OCI-LY1 (cell line): ENCODE data around the gene MPHOSPH6.

Experiments
- EZH2 ChIP-seq: fragments of 200-600 bp; sonication (generic), shearing (Covaris generic); IDR thresholded peaks from 2 replicates; pipeline ENCODE4 v1.8.0; 2017; ENCODE audit warnings: borderline replicate concordance, mixed run types, mild to moderate bottlenecking, antibody characterized with exemption, low read length, moderate library complexity, mixed read lengths
- TF ChIP-seq, protein P1 (sequence below): fragments of 200-600 bp; sonication (generic), shearing (Covaris generic); IDR thresholded peaks from 2 replicates; pipeline ENCODE4 v1.5.1; 2017; ENCODE audit warnings: mild to moderate bottlenecking, antibody characterized with exemption, low read length, moderate library complexity, mixed read lengths

DNA sequence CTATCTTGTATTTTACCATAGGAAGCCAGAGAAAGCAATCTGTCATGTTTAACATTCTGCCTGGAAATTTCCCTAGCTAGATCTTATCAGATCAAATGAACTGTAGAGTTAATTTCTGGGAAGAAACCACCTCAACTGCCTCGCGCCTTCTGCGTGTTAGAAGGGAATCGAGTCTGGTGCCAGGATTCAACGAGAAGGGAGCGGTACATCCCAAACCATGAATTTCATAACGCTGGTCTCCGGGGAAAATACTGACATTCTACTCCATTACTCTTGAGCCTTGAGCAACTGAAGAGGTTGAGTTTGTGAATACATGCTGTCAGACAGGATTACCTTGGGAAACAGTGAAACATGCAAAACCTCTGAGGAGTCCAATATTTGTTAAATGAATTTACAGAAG, 35.2 kb downstream of the MPHOSPH6 start:
- TF ChIP-seq, protein P1, sequence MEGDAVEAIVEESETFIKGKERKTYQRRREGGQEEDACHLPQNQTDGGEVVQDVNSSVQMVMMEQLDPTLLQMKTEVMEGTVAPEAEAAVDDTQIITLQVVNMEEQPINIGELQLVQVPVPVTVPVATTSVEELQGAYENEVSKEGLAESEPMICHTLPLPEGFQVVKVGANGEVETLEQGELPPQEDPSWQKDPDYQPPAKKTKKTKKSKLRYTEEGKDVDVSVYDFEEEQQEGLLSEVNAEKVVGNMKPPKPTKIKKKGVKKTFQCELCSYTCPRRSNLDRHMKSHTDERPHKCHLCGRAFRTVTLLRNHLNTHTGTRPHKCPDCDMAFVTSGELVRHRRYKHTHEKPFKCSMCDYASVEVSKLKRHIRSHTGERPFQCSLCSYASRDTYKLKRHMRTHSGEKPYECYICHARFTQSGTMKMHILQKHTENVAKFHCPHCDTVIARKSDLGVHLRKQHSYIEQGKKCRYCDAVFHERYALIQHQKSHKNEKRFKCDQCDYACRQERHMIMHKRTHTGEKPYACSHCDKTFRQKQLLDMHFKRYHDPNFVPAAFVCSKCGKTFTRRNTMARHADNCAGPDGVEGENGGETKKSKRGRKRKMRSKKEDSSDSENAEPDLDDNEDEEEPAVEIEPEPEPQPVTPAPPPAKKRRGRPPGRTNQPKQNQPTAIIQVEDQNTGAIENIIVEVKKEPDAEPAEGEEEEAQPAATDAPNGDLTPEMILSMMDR: no peak
- TF ChIP-seq EZH2: no peak
